ENCODE data around the gene KIAA1217.
"Not testable (repeated sequence)": the region's sequence is repeated elsewhere in the genome, so short reads cannot be mapped to it uniquely, and the experiment has no call there.

The KIAA1217 gene

DNA sequence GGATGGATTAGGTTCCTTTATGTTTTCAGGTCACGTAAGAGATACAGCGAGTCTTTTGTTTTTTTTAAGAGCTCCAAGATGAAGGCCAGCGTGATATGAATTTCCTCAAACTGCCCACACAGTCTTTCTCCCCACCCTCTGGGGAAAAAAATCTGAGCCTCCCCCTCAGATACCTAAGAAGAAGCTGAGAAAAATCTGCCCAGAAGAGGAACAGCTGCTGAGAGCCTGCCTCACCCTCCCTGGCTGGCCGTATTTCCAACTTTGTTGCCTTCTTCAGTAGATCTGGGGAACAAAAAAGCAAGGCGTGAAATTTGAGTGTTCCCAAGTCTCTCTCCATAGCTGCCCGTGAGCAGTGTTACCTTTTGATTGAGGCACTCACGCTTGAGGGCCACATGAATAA lies 208.1 kb downstream of the KIAA1217 start:
- no peak for DNase-seq

GRCh38 chr10:24418532-24418931 lies 209.6 kb downstream of the KIAA1217 start:
- DNase-seq, result no peak

DNA sequence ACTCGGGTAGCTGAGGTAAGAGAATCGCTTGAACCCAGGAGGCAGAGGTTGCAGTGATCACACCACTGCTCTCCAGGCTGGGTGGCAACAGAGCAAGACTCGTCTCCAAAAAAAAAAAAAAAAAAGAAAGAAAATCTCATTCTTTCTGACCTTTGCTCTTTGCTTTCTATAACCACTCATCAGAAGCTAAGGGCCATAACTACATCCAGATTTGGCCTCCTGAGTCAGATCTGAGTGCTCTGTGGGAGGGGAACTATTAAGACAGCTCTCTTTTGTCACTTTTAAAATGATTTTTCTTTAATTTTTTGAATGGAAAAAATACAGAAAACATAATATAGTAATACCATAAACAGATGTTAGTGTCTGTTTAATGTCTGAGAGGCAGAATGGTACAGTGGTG lies 210.1 kb downstream of the KIAA1217 start:
- DNase-seq, result no peak

GRCh38 chr10:24425151-24425550 lies 216.2 kb downstream of the KIAA1217 start:
- DNase-seq, result no peak

GRCh38 chr10:24427678-24428409 lies 218.9 kb downstream of the KIAA1217 start:
- no peak for DNase-seq

DNA sequence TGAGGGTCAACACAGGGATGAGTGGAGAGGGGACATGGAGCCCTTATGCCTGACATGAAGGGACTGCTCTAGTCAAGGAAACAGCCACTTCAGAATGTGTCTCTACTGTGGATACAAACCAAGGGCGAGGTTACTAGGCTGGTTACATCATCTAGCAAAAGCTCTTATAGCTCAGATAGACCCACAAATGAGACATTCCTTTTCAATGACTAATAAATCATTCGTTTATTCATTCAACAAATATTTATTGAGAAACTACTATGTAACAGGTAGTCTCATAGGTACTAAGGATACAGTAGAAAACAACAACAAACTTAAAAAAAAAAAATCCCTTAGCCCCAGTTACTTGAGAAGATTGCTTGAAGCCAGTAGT lies 219.5 kb downstream of the KIAA1217 start:
- DNase-seq, result no peak

- no peak for DNase-seq
These were observed 221.7 kb downstream of the KIAA1217 start for GRCh38 chr10:24430591-24430990.

- DNase-seq, result no peak
These were observed 223.8 kb downstream of the KIAA1217 start for GRCh38 chr10:24432478-24433416.

DNA sequence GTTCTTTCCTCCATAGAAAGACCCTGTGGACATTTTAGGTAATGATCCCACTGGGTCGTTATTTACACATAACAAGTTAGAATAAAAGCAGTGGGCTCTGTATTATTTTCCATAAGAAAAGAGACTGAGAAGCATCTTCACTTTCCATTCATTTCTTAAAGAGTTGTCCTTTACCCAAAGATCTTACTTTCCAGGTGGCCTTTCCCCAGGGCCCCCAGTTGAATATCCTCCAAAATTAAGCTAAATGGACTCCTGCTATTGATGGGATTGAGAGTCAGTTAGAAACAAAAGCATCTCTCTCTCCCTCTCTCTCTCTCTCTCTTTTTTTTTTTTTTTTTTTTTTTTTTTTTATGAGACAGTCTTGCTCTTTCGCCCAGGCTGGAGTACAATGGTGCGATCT lies 224.8 kb downstream of the KIAA1217 start:
- DNase-seq, result no peak

GRCh38 chr10:24434961-24435360 lies 226.0 kb downstream of the KIAA1217 start:
- DNase-seq, result no peak

GRCh38 chr10:24435374-24435773 lies 226.4 kb downstream of the KIAA1217 start:
- no peak for DNase-seq

DNA sequence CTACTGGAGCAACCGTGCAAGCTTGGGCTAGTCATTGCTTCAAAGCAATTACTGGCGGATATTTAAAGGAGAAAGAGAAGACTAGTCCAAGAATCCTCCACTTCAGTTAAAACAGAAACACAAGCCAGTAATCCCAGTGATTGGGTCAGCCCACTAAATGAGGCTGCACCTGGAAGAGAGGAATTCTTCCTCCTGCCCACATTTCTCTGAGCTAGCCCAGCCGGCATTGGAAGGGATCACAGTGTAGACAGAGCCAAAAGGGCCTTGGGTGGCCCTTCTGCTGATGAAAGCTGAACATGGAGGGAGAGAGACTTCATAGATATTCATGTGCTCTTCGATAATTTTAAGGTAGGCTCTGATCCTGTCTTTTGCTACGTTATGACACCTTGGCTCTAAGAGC lies 228.4 kb downstream of the KIAA1217 start:
- DNase-seq, result no peak

DNA sequence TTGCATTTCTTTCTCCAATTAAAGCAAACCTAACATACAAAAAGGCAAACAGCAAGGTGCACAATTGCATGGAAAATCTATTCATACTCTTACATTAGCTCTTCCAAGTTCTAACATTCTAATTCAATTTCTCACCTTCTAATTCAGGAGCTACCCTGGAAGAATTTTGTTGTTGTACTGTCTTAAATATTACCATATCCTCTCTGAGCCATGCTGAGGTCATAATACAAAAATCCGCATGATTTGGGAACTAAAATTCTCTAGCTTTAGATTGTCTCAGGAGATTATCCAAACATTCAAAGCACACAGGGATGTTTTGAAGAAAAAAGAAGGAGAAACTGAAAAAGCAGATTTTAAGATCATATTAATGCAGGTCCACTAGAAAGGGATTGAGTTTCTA lies 229.9 kb downstream of the KIAA1217 start:
- no peak for DNase-seq

DNA sequence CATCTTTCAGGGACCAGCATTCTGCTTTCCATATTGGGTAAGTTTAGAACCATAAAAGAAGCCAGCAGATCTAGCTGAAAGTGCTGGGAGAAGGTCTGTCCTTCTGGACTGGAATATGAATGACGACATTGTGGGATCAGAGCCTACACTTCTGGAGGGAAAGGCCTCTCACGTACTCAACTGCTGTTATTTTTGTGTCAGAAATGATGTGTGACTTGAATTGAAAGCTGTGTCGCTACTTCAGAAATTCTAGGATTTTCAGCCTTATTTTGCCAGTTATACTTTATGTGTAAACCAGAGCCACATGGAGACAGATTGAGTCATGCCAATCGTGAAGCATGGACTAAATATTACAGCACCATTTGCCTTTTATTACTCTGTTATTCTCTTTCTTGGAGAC lies 231.0 kb downstream of the KIAA1217 start:
- no peak for DNase-seq

DNA sequence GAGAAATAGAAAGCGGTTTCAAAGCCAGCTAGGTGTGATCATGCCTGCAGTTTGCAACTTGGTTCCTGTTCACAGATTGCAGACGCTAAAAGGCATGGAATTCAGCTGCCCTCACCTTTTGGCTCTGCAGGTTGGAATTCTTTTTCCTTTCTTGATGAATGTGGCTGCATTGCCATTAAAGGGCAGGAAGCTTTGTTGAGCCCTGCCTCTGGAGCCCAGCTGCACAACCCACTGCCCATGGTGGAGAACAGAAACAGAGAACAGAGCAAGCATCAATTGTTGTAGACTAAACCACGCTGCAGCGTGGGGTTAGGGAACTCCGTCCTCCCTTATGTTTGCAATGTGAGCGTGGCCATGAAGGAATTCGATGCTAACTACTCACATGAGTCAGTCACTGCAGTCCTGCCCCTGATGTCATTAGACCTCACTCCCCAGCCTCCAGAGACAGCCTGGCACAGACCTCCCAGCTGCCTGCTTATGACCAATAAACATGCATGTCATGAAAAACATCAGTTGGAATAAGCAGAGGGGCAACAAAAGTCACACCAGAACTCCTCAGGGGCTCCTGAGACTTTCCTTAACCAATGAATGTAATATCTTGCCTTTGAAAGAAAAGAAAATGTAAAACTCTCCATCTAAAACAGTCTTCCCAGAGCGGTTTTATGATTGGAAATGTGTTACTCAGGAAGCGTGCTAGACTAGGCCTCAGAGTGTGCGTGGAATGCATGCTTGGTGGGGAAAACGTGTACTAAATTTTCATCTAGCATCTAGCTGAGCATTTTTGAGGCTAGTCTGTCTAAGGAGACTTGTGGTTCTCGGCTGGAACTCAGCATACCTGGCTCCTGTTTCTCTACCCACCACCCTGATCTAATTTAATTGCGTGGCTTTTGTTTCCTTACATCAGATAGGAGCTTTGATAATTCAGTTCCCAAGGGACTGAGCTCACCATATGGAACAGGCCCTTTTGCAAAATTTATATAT lies 232.2 kb downstream of the KIAA1217 start:
- DNase-seq, result no peak

DNA sequence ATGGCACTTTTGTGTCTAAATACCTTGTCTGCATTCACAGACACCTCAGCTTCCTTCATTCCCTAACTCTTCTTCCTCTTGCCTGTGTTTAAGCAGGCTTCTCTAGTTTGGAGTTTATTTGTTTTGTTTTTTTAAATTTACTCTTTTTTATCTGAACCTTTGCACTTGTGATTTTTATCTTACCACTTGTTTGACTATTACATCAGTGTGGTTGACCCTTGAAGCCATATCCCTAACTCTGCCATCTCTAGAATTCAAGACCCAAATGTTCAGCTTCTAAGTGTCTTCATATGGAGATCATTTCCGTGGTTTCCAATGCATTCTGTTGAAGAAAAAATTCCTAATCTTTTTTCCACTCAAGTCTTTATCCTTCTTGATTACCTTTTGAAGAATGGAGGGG lies 233.3 kb downstream of the KIAA1217 start:
- no peak for DNase-seq

DNA sequence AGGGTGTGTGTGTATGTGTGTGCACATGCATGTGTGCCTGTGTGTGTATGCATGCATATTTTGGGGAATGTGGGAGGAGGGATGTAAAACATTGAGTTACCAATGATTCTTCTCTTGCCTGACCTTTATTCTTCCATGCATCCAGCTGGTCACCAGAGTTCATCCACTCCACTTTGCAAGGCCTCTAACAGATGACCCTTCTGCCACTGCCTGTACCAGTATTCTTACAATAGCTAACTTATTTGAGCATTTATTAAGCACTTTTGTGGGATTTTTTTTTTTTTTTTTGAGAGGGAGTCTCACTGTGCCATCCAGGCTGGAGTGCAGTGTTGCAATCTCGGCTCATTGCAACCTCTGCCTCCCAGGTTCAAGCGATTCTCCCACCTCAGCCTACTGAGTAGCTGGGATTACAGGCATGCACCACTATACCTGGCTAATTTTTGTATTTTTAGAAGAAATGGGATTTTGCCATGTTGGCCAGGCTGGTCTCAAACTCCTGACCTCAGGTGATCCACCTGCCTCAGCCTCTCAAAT lies 233.8 kb downstream of the KIAA1217 start:
- DNase-seq, result not testable (repeated sequence)

- DNase-seq, result no peak
These were observed 235.4 kb downstream of the KIAA1217 start for GRCh38 chr10:24444337-24444736.

GRCh38 chr10:24445958-24446357 lies 237.0 kb downstream of the KIAA1217 start:
- DNase-seq, result not testable (repeated sequence)

DNA sequence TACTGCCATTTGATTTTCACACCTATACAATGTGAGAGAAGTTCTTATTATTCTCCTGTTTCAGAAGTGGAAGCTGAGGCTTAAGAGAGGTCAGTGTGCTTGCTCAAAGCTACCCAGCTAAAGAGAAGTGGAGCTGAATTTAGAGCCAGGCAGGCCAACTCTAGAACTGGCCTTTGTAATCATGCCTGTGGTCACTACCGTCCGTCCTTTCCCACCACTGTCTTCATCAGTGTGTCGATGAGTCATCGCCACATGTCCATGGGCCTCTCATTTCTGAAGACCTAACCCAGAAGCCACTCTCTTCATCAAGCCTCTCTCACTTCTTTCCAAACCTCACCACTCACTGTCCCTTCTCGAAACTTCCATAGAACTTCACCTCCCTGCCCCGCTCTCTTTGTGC lies 237.8 kb downstream of the KIAA1217 start:
- no peak for DNase-seq

DNA sequence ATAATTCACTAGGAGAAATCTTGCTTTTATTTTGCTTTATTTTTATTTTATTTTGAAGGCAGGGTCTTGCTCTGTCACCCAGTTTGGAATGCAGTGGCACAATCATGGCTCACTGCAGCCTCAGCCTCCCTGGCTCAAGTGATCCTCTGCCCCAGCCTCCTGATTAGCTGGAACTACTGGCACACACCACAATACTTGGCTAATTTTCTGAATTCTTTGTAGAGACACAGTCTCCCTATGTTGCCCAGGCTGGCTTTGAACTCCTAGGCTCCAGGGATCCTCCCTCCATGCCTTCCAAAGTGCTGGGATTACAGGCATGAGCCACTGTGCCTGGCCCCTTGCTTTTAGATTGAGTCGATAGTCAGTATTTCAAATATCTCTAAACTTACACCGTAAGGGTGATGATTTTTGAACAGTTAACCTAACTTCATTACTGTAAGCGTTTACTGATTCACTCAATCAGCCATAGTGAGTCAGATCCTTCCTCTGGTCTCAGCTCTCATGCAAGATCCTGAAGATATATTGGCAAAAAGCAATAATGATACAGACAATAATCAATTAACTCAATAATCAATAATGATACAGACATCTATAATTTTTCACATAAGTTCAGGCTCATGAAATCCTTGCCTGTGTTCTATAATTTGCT lies 239.5 kb downstream of the KIAA1217 start:
- no peak for DNase-seq

- DNase-seq, result no peak
These were observed 240.4 kb downstream of the KIAA1217 start for GRCh38 chr10:24449321-24449740.
